RPMI7951 (cell line): ENCODE results near the gene SLBP. TPM values are rescaled to one million over a fixed set of nuclear protein-coding genes. Genes with fewer than 3 reads are reported as not detected.
"Not testable (repeated sequence)": the region's sequence is repeated elsewhere in the genome, so short reads cannot be mapped to it uniquely, and the experiment has no call there.

Source experiments
- DNase-seq: peaks from one replicate; pipeline ENCODE4 v3.0.0-alpha.2; 2012; ENCODE audit warnings: low read depth
- total RNA-seq: library from RNA; depleted of rRNA; stranded (reverse); fragments of >200 nt; shearing (Covaris generic); gene quantifications from 2 replicates; pipeline ENCODE4 v1.2.3, GENCODE V29; 2014

SLBP gene
- total RNA-seq, 1 experiment from 2014 or later = 93.0 TPM

DNA sequence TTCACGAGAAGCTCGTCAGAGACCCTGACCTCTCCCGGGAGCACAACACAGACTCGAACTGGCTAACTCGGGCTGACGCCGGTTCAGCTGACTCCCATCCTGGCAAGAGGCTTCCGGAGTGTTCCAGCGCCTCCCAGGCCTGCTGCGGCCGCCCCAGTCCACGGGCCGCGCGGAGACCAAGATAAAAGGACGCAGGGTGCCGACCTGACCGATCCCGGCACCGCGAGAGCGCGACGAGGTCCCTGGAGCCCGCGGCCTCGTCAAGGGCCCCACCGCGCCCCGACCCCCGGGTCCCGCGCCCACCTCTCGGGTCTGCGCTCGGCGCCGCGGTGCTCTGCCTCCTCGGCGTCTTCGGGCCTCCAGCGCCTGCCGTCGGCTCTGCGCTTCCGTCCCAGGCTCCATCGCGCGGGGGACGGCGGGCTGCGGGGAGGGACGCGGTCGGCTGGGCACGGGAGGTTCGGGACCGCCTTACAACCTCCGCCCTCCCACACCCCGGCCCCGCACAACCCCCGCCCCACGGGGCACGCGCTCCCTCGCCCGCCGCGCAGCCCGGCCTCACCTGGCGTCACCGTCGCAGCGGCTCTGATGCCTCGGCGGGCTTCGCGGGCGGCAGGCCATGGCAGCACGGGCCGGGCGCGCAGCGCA, 426 bp downstream of the SLBP start:
- DNase-seq = peak; percentile 39

DNA sequence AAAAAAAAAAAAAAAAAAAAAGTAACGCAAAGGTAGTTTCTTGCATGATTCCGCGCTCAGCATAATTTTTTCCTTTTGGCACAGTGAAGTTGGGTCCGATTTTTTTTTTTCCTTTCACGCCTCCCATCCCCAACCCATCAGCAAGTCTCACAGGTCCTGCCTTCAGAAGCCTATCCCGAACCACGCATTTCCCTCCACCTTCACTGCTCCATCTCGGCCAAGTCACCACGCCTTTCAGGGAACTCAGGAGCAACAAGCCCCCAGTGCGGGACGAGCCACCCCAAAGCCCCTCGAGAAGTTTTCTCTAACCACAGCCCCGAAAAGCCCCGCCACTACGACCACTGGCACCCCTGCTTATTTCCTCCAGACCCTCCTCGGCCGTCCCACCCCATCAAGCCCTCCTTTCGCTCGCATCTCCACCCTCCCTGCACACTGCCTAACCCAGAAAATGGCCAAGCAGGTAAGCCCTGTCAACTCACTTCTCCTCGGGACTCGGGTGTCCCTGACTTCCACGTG, 1.0 kb downstream of the SLBP start:
- DNase-seq = no peak

DNA sequence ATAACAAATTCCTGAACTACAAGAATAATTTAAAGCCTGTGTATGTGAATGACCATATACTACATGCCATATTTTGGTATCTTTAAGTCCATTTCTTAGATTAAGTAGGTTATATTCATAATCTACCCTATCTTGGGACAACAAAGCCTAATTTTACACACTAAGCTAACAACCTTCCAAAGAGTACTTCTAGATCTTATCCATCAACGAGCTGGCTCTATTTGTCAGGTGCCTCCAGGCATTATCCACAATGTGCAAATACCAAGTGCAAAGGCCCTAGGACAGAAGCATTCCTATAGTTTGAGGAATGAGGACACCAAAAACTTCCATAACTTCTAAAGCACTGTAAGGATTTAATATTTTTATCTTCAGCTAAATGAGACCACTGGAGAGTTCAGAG, 3.5 kb downstream of the SLBP start:
- DNase-seq = no peak

DNA sequence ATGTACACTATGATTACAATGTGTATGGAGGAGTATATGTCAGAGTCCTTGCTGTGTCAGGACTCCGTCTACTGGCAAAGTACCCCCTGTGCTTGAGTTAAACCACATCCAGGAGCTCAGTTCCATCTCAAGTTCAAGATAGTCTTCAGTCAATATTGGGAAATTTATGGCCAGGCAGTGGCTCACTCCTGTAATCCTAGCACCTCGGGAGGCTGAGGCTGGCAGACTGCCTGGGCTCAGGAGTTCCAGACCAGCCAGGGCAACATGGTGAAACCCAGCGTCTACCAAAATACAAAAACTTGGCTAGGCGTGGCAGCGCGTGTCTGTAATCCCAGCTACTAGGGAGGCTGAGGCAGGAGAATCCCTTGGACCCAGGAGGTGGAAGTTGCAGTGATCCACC, 5.8 kb downstream of the SLBP start:
- DNase-seq = no peak

DNA sequence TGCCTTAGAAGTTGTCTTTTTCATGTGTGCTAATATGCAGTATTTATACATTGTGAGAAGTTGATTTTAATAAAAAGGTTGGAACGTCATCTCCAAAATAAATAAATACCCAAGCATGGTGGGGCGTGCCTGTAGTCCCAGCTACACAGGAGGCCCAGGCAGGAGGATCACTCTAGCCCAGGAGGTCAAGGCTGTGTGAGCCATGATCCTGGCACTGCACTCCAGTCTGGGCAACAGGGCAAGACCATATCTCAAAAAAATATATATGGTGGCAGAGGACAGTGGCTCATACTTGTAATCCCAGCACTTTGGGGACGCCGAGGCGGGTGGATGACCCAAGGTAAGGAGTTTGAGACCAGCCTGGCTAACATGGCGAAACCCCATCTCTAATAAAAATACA, 6.4 kb downstream of the SLBP start:
- no peak for DNase-seq

DNA sequence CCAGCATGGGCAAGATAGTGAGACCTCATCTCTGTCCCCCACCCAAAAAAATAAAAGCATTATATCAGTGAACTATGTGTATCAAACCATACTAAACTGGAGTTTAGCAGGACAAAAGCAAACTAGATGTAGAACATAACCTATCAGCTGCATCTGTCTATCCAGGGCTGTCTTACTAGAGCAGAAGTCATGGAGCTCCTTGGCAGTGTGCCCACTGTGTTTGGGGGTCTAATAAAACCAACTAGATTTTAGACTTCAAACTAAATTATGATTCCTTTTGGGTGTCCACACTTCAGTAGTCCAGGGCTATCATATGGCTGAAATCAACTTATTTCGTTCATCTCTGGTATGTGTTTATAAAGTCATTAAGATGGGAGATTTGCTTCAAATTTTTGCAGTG, 8.3 kb downstream of the SLBP start:
- no peak for DNase-seq

DNA sequence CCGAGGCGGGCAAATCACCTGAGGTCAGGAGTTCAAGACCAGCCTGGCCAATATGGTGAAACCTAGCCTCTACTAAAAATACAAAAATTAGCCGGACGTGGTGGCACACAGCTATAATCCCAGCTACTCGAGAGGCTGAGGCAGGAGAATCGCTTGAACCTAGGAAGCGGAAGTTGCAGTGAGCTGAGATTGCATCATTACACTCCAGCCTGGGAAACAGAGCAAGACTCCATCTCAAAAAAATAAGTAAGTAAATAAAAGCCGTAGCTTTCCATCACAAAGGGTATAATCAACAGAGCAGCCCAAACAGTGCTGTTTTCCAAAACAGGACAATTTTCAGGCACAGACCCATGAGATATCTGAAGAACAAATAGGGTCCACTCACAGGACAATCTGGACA, 10.4 kb downstream of the SLBP start:
- not testable (repeated sequence) for DNase-seq

DNA sequence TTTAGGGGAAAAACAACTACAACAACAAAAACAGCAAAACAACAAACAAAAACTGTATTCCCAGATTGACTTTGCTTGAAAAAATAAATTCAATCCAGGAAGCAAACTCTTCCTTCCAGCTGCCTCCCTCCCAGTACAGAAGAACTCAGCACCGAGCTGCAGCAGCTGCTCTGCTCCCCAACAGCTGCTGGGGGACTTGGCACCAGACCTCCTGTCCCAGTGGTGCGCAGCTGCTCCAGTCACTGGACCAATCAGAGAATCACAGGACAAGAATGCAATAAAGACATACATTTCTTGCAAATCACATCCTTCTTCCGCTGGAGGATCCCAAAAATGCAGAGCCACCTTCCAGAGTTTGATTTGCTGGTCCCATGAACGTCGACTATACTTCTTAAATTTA, 16.2 kb downstream of the SLBP start:
- DNase-seq = no peak

DNA sequence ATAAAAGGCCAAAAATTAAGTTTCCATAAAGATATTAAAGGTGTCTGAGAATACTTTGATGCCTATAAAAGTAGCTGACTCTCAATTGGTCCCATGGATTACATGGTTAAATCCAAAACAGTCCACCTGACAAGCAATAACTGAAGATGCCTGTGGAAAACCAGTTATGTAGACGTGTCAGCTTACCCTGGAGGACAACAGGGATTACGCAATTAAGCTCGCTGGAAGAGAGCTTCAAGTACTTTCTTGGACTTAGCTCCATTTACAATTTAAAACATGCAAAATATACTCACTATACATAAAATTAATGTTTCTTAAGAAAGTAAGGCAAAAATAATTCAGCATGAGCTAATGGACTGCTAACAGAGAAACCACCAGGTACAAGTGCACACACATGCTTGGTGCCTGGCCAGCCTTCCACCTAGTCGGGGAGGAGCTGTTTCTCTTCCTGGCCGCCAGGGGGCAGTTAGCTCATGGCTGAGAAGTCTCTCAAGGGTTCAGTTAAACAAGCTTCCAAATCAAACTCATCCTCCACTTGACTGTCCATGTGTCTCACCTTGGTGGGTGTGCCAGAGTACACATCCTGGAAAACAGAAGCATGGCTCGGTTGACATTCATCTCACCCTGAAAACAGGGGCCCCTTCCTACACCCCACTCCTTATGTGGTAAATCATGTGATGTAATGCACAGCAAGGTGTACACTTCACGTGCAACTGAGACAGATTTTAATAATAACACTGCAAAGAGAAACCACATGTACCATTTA, 18.8 kb downstream of the SLBP start:
- DNase-seq = peak; percentile 63

DNA sequence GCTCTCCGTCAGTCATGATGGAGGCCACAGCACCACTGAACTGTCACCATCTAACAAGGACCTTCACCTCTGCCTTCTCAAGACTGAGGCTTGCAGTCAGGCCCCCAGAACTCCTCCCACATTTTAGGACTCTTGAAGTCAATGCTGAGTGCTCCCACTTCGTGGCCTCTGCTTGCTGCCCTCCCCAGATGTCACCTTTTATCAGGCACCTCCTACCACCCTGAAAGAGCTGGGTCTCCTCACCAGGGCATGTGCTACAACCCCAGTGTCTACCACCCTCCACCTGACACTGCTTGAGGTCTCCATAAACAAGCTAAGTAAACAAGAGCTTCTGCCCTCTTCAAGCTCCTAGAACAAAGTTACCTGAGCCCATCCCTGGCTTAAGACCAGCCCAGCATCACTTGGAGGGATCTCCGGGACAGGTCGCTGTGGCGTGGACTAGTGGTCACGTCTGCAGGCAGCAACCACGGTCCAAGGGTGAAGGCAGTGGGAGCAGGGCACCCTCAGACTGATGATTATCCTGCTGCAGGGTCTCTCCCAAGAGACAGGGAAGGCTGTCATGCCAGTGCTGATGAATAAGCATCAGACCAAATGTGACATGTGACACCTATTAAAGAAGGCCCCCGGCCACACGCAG, 20.3 kb downstream of the SLBP start:
- DNase-seq = no peak

DNA sequence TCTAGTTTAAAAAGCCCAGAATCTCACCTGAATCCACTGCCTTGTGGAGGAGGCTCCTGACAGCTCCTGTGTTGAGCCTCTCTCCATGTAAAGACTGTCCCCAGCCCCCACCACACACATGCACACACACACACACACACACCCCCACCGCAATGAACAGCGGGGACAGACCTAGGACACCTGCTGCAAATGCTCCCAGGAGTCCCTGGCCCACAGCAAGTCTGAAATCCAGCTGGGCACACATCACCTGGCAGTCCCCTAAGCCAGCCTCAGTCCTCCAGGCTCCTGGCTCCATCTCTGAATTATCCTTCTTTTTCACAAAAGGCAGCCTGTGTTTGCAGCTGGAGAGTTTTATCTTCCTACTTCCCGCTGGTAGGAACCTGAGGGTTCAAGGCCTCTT, 21.4 kb downstream of the SLBP start:
- no peak for DNase-seq

DNA sequence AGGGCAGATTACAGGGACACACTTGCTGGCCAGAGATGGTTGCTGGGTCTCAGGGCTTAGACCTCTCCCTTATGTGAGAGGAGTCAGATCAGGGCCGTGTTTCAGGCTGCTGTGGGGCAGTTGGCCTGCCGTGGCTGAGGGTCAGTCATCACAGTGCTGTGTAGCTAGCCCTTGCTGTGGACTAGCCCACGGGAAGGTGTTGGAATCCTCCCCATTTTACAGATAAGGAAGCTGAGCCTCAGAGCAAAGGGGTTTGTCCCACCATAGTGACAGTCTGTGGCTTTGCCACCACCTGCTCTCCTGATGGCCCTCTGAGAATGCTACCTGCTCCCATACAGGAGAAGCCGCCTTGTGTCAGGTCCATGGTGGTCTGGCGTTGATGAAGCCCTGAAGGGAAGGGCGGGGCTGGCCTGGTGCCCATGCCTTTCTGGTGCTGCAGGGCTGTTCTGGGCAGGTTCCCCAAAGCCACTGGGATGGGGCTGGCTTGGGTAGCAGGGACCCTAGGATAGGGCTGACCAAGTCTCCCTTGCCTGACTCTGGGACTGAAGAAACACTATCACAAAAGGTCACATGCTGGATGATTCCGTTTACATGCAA, 25.6 kb downstream of the SLBP start:
- no peak for DNase-seq

DNA sequence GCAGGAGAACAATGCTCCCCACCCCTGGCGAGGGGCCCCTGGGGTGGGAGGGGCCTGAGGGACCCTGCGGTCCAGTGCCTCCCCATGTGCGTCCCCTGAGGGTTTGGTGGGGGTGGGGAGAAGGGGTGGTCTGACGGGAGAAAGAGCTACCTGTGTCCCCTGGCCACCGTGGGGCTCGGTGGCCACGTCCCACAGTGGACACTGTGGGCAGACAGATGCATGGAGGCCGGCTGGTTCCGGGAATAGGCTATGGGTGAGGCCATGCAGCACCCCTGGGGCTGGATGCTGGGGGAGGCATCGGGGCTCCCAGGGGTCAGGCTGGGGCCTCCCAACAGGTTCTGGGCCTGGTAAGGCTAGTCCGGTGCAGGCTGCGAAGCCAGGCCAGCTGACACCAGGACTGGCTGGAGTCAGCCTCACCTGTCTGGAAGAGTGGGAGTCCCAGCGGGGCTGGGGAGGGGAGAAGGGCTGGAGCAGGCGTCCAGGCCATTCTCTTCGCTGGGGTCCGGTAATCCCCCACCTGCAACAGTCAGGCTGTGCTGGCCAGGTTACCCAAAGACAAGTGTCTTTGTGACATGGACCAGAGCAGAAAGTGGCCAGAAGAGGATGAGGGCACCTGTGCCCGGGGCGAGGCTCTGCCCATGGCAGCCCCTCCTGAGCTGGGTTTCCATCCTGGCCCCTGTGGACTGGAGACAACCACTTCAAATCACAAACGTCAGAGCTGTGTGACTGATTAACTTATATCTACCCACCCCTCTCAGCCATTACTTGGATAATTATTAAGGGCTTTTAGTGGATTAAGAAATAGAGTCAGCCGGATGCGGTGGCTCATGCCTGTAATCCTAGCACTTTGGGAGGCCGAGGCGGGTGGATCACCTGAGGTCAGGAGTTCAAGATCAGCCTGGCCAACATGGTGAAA, 26.6 kb downstream of the SLBP start:
- no peak for DNase-seq

DNA sequence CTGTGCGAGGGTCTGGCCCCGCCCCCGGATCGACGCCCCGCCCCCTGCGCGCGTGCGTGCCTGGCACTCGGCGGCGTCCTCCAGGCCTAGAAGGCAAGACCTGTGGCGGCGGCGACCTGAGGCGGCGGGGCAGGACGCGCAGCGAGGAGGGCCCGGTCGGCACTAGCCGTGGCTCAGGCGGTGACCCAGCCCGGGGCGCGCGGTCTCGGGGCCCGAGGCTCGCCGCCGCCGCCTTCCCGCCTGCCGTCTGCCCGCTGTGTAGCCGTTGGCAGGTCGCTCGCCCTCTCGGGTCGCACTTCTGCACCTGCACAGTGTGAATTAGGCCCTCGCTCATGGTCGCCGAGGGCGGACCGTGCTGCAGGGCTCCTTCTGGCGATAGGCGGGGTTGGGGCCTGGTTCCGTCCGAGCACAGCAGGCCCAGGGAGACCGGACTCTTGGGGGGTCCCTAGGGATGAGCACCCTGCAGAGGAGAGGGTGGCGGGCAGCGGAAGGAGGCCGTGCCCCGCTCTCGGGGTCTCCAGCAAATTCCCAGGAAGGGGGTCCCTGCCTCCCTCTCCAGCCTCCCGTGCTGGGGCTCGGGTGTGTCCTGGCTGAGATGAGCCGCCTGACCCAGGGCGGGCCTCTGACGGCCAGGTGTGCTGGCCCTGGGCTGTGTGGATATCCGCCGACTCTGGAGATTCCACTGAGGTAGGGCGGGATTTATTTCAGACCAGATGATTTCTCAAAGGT, 27.4 kb downstream of the SLBP start:
- DNase-seq = no peak

DNA sequence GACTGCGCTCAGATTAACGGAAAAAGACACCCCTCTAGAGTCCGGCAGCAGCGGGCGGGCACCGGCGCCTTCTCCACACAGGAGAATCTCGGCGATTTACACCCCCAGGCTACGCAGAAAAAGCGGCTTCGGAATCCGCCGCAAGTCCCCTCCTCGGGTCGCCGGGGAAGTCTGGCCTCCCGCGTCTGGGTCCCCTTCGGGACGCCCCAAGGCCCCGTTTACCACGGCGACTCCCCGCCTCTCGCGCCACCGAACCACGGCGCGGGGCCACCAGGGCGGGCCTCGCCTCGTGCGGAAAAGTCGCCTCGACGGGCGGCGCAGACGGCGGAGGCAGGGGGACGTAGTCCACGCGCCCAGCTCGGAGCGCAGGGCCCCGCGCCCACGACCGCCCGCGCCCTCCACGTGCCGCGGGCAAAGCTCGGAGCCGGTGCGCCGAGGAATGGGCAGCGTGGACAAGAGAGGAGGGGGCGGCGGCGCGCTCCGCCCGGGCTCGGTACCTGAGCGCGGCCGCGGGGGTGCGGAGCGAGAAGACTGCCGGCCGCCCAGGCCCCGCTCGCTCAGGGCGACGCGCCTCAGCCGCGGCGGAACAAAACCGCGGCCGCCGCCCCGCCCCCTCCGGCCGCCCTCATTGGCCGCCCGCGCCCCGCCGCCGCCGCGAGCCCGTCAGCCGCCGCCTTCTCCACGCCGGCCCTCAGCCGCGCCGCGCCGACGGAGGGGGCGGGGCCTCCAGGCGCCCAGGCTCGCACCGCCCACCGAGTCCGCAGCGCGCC, 28.2 kb downstream of the SLBP start, which contains the start of gene FAM53A:
TSS of gene FAM53A (minus strand) at position 578 of the 770 bp plus-strand sequence. CDS start 15,572 bp downstream, outside the sequence.
- peak; percentile 77 for DNase-seq

DNA sequence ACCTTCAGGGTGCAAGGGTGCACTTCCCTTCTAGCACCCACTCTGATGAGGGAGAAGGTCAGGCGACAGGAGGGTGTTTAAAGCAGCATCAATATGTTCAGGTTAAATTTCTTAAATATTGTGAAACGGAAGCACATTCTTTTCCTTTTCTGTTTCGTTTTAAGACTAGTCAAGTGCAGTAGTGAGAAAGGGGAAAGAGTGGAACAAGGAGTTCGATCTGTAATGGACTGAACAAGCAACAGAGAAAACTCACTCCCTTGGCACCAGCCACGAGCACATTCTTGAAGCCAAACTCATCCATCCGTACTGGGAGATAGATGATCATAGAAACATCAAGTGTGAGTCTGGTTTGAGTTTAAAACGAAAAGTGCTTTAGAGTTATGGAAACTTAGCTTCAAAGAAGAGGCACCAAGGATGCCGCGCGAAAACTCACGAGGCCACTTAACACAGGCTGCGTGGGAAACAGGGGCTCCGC, 28.8 kb downstream of the SLBP start:
- peak; percentile 71 for DNase-seq

DNA sequence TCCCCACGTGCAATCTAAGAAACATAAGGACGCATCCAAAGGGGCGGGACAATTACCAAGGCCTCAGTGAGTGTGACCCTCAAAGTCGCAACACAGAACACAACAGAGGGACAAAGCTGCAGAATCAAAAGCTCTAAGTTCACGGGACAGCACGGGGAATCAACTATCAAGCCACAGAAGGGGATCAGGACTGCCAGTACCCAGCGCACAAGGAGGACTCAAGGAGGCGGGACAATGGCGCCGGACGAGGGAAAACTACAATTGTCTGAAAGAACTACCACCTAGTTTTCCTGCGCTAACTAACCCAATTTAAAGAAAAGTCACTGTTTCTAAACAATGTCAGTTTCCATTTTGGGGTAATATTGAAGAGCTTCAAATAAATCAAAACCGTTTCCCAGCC, 29.3 kb downstream of the SLBP start:
- no peak for DNase-seq

DNA sequence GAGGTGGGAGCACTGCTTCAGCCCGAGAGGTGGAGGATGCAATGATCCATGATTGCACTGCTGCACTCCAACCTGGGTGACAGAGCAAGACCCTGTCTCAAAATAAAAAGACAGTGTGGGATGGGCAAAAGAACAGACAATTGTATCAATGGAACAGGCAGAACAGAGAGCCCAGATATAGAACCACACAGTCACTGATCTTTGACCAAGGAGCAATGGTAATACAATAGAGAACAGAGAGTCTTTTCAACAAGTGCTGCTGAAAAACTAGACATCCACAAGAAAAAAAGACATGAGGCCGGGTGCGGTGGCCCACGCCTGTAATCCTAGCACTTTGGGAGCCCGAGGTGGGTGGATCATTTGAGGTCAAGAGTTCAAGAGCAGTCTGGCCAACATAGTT, 33.9 kb downstream of the SLBP start:
- DNase-seq = no peak
